ENCODE measurements around the gene TMEM175. TPM values are rescaled to one million over a fixed set of nuclear protein-coding genes. Genes with fewer than 3 reads are reported as not detected.

Gene TMEM175
- total and polyA plus RNA-seq, 8 donors, result 10.0 to 96.6 (median 16.4) TPM

- ATAC-seq (no peak), DNase-seq (peak in 1 of 6 donors; percentile 79), FAIRE-seq (no peak)
- Histone ChIP-seq H3K27ac (no peak overlapping the region), H3K4me3 (no peak overlapping the region), H3K27me3 (no peaks in the 10 kb centered on the region), H3K36me3 (peaks cover 0 to 8% (median 0%) of the 10 kb centered on the region in 3 donors), H3K9me3 (no peaks in the 10 kb centered on the region), H3K4me1 (peaks cover 6 to 13% (median 9%) of the 10 kb centered on the region in 3 donors)
- WGBS, 2 donors, result 68 to 69% methylated on average over 72 to 76 of the region's 76 CpGs
- TF ChIP-seq CTCF (IDR thresholded peaks at IDR 0.05), result no peak
- intact Hi-C loops (cut with DNase I), result no loop called here
Observed at GRCh38 chr4:967113-968104, 35.1 kb downstream of the TMEM175 start.

- peak in 1 of 6 donors; percentile 78 for DNase-seq
- peaks cover 0 to 8% (median 0%) of the 10 kb centered on the region in 3 donors for H3K36me3 ChIP-seq
- intact Hi-C loops (cut with DNase I), result no loop called here
- H3K4me1 ChIP-seq, result peaks cover 10 to 17% (median 10%) of the 10 kb centered on the region in 3 donors
- no peak overlapping the region for H3K4me3 ChIP-seq
- H3K27ac ChIP-seq, result no peak overlapping the region
- no peaks in the 10 kb centered on the region for H3K27me3 ChIP-seq
- no peak for FAIRE-seq
- no peaks in the 10 kb centered on the region for H3K9me3 ChIP-seq
- 35 to 38% methylated on average over 20 to 24 of the region's 24 CpGs for WGBS, 2 donors
- no peak for ATAC-seq
- no peak for TF ChIP-seq CTCF (IDR thresholded peaks at IDR 0.05)
Observed at GRCh38 chr4:968221-968620, 36.0 kb downstream of the TMEM175 start.

- Histone ChIP-seq H3K9me3 (no peaks in the 10 kb centered on the region), H3K4me1 (peaks cover 10 to 17% (median 10%) of the 10 kb centered on the region in 3 donors), H3K4me3 (no peak overlapping the region), H3K27ac (no peak overlapping the region), H3K27me3 (no peaks in the 10 kb centered on the region), H3K36me3 (peaks cover 0 to 8% (median 0%) of the 10 kb centered on the region in 3 donors)
- DNase-seq (peak in 3 of 6 donors; percentile 57 to 77 (median 68)), ATAC-seq (peak in 2 of 4 donors; percentile 39 to 42), FAIRE-seq (no peak)
- 56 to 68% methylated on average over 20 to 23 of the region's 23 CpGs for WGBS, 2 donors
- no peak for TF ChIP-seq CTCF (IDR thresholded peaks at IDR 0.05)
- intact Hi-C loops (cut with DNase I), result no loop called here
Observed at GRCh38 chr4:968621-969394, 36.5 kb downstream of the TMEM175 start.

- no peak for FAIRE-seq
- H3K27me3 ChIP-seq, result no peaks in the 10 kb centered on the region
- no peak for TF ChIP-seq CTCF (IDR thresholded peaks at IDR 0.05)
- H3K27ac ChIP-seq, result no peak overlapping the region
- peaks cover 10 to 17% (median 10%) of the 10 kb centered on the region in 3 donors for H3K4me1 ChIP-seq
- no peak for DNase-seq
- H3K36me3 ChIP-seq, result peaks cover 0 to 8% (median 0%) of the 10 kb centered on the region in 3 donors
- intact Hi-C loops (cut with DNase I), result no loop called here
- no peaks in the 10 kb centered on the region for H3K9me3 ChIP-seq
- H3K4me3 ChIP-seq, result no peak overlapping the region
- no peak for ATAC-seq
- WGBS, 2 donors, result 92 to 93% methylated on average over 25 of the region's 25 CpGs
Observed at GRCh38 chr4:970046-970745, 37.9 kb downstream of the TMEM175 start.

Data from pancreas (tissue), 10 donors.